ENCODE measurements around the gene NRSN2. TPM values are rescaled to one million over a fixed set of nuclear protein-coding genes. Genes with fewer than 3 reads are reported as not detected.

NRSN2 gene
- total and polyA plus RNA-seq, 5 donors from 2014 or later: 0.52 to 1.5 (median 1.3) TPM; not detected in 1

Other genes with a start within 250 kb of the NRSN2 start
- gene DEFB126, start 204.5 kb upstream of the NRSN2 start, total RNA-seq: not detected
- gene DEFB126, start 204.5 kb upstream of the NRSN2 start, polyA plus RNA-seq: not detected
- gene DEFB127, start 189.7 kb upstream of the NRSN2 start, total RNA-seq: not detected
- gene DEFB127, start 189.7 kb upstream of the NRSN2 start, polyA plus RNA-seq: not detected
- not detected for gene DEFB128, start 157.4 kb upstream of the NRSN2 start, total RNA-seq
- gene DEFB128, start 157.4 kb upstream of the NRSN2 start, polyA plus RNA-seq: not detected
- gene DEFB129, start 119.9 kb upstream of the NRSN2 start, total RNA-seq: not detected
- gene DEFB129, start 119.9 kb upstream of the NRSN2 start, polyA plus RNA-seq: not detected
- gene DEFB132, start 89.4 kb upstream of the NRSN2 start, total RNA-seq: not detected
- gene DEFB132, start 89.4 kb upstream of the NRSN2 start, polyA plus RNA-seq: not detected
- gene C20orf96, start 56.4 kb upstream of the NRSN2 start, total RNA-seq: 1.1 TPM
- gene C20orf96, start 56.4 kb upstream of the NRSN2 start, polyA plus RNA-seq: under 1 TPM; 0.10 to 0.52 (median 0.31) TPM
- 19.7 TPM for gene ZCCHC3, start 49.5 kb upstream of the NRSN2 start, total RNA-seq
- 10 to 100 TPM in 1 of 4 donors, 1 to 10 TPM in 3; 5.9 to 12.7 (median 7.9) TPM for gene ZCCHC3, start 49.5 kb upstream of the NRSN2 start, polyA plus RNA-seq
- gene SOX12, start 21.6 kb upstream of the NRSN2 start, total RNA-seq: 4.9 TPM
- under 1 TPM; 0.29 to 0.44 (median 0.38) TPM for gene SOX12, start 21.6 kb upstream of the NRSN2 start, polyA plus RNA-seq
- gene TRIB3, start 33.6 kb downstream of the NRSN2 start, total RNA-seq: 6.0 TPM
- gene TRIB3, start 33.6 kb downstream of the NRSN2 start, polyA plus RNA-seq: 10 to 100 TPM; 15.0 to 22.6 (median 19.6) TPM
- gene RBCK1, start 61.2 kb downstream of the NRSN2 start, total RNA-seq: 93.9 TPM
- gene RBCK1, start 61.2 kb downstream of the NRSN2 start, polyA plus RNA-seq: 100 to 1,000 TPM in 1 of 4 donors, 10 to 100 TPM in 3; 87.5 to 115 (median 91.8) TPM
- 30.2 TPM for gene TBC1D20, start 115.4 kb downstream of the NRSN2 start, total RNA-seq
- gene TBC1D20, start 115.4 kb downstream of the NRSN2 start, polyA plus RNA-seq: 10 to 100 TPM; 16.4 to 23.2 (median 18.2) TPM
- gene CSNK2A1, start 196.7 kb downstream of the NRSN2 start, total RNA-seq: 65.3 TPM
- gene CSNK2A1, start 196.7 kb downstream of the NRSN2 start, polyA plus RNA-seq: 10 to 100 TPM; 49.6 to 57.5 (median 52.2) TPM

Measured in CD4-positive, CD25-positive, alpha-beta regulatory T cell (primary cell).